ENCODE data around the gene ACBD4.
A peak's percentile ranks its signal among the peaks of the same experiment; 100 is the strongest.

The ACBD4 gene

GRCh38 chr17:45136846-45137560 lies 1.5 kb downstream of the ACBD4 start:
- no peak for DNase-seq (ENCODE audit: low spot score)

DNA sequence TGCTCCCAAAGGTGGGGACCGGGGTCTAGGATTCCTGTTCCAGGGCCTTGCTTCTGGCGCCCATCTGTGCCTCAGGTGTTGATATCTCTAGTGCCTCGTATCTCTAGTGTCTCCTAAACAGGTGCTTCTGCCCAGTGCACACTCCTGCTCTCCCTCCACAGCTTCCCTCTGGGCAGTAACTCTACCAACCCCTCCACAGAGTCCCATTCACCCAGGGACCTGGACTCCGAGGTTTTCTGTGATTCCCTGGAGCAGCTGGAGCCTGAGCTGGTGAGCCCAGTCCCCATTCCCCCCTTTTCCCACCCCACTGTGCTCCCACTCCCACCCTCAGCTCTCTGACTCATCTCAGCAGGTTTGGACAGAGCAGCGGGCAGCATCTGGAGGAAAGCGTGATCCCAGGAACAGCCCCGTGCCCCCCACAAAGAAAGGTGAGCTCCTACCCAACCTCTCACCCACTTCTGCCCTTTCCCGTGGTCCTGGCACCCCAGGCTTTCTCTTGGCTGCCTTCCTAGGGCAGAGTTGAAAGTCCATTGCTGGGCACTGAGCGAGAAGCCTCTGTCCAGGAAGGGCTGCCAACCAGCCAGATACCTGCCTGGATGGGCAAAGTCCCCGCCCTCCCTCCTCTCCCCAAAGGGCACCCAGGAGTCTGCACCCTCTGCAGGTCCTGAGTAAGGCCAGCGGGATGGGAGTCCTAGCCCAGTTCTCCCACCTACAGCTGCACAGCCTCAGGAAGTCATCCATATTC lies 2.2 kb downstream of the ACBD4 start:
- DNase-seq (ENCODE audit: low spot score) = no peak

DNA sequence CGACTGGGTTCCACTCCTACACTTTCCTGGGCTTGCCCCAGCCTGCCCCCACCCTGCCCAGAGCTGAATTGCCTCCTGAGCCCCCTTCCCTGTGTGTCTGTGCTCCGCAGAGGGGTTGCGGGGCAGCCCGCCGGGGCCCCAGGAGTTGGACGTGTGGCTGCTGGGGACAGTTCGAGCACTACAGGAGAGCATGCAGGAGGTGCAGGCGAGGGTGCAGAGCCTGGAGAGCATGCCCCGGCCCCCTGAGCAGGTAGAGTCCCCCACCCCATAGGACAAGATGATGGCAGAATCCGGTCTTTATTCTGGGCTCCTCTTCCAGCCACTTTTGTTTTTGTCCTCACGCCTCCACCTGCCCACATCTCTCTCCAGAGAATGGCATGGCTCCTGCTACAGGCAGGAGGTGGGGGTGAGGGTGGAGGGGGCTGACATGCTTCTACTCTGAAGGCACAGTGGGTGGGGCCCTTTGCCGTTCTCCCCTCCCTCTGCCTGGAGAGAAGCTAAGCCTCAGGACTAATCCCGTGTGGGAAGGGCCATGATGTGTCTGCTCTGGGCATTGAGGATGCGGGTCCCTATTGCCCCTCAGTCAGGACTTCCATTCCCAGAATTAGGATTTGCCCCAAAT lies 3.5 kb downstream of the ACBD4 start:
- no peak for DNase-seq (ENCODE audit: low spot score)

GRCh38 chr17:45139533-45139920 lies 4.0 kb downstream of the ACBD4 start:
- DNase-seq (ENCODE audit: low spot score) = no peak

DNA sequence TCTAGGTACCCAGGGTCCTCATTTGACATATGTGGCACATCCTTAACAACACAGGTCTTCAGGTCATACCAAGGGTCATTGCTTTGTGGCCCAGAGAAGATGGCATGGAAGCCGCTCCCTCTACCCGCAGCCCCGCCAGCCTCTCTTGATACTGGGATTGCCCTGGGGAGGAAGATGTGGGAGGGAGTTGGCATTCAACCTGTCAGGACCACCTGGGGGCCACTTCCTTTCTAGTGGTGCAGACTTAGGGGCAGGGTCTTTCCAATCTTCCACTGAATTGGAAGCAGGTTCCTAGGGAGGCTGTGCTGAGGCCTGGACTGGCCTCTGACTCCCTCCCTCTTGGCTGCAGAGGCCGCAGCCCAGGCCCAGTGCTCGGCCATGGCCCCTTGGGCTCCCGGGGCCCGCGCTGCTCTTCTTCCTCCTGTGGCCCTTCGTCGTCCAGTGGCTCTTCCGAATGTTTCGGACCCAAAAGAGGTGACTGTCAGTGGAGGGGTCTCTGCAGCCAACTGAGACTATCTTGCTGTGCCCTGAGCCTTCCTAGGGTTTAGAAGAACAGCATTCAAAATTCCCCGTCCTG lies 7.7 kb downstream of the ACBD4 start:
- no peak for DNase-seq (ENCODE audit: low spot score)

DNA sequence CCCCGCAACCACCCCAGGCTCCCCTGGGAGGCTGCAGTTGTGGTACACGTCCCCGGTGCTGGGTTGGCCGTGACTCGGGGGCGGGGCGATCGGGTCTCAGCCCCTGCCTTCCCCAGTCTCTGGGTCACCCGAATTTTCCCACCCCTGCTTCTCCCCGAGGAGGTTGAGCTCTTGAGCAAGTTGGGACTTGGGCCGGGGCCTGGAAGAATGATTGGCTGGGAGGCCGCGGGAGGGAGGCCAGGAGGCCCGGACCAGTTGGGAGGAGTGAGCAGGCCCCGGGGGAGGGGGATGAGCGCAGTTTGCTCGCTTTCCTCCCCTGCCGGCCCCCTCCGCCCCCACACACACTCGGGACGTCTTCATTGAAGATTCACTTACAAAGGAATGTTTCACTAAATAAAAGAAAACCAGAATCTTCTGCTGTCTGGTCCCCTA lies 8.3 kb downstream of the ACBD4 start:
- DNase-seq (ENCODE audit: low spot score) = no peak

DNA sequence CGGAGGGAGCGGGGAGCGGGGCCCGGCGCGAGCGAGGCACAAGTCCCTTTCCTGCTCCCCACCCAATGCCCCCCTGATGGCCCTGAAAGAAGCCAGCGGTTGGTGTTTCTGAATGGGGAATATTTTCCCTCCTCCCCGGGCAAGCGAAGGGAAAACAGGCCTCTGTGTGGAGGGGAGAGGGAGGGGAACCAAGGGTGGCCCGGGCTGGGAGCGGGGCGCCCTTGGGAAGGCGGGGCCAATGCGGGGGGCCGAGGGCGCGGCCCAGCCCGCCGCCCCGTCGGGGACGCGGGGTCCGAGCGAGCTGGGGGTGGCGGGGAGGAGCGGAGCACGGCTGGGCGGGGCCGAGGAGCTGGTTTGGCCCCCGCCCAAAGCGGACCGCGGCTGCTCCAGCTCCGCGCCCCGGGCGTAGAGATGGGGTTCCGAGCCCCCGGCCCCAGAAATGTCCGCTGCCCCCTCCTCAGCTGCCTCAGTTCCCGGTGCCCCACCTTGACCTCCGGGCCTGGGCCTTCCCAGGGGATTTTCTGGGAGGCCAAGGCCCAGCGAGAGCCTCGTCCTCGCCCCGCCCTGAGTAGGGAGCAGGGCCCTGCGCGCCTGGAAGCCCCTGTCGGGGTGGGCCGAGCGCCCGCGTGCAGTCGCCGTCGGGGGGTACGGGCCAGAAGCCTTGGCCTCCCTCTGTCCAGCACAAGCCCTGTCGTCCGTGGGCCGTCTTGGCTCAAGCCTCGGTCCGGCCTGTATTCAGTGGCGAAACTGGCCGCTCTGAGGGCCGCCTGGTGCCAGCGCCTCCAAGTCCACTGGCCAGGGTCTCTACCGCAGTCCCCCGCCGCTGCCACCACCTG lies 8.9 kb downstream of the ACBD4 start:
- DNase-seq (ENCODE audit: low spot score) = no peak

DNA sequence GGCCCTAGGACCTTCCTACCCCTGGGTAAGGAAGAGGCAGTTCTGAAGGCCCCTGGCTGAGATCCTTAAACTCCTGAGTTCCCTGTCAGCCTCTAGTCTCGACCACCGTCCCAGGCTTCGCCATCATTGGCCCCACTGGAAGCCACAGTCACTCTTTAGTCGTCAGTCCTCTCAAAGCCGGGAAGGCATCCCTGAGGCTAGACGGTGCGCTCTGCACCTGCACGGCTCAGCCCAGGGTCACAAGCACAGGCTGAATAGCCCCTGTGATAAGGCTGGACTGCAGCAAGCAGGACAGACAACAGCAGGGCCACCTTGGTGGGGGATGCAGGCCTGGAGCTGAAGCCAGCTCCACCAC lies 9.5 kb downstream of the ACBD4 start:
- no peak for DNase-seq (ENCODE audit: low spot score)

- DNase-seq (ENCODE audit: low spot score) = no peak
Measured at GRCh38 chr17:45146166-45146565, 10.7 kb downstream of the ACBD4 start.

DNA sequence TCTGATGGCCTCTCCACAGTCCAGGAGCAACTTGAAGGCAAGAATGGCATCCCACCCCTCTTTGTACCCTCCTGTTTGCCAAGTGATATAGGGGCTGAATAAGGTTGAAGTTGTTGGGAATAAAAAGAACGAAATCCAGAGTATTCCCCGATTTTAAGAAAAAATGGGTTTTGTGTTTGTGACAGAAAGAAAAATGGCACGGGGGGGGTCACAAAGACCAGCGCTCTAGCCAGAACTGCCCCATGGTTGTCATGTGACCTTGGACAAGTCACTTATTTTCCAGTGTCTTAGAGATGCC lies 11.1 kb downstream of the ACBD4 start:
- DNase-seq (ENCODE audit: low spot score) = no peak

DNA sequence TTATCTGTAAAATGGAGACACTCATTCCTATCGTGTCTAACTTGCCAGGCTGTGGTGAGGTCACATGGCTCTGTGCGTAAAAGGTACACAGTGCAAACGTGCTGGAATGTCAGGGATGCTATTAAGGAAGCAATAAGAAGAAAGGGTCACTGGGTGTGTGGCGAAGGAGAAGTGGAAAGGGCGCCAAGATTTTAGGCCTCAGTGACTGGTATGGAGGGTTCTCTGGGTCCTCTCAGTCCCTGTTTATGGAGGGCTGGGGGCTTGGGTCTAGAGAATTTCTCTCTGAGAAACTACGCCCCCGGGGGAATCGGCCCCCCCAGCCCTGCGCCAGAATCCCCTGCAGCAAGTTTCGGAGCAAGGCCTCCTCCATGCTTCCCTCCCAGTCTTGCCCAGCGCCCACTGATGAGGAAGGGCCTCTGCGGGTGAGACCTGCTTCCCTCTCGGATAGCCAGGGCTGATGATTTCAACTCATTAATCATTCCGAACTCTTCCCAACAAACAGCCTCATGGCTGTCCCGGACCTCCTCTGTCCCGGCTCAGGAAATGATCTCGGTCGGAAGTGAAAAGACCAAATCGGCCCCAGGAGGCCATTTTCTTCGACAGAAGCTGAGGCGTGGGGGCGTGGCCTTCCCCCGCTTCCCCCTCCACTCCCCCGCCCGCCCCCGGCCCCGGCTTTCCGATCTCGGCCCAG lies 11.5 kb downstream of the ACBD4 start:
- peak; percentile 67 for DNase-seq (ENCODE audit: low spot score)

DNA sequence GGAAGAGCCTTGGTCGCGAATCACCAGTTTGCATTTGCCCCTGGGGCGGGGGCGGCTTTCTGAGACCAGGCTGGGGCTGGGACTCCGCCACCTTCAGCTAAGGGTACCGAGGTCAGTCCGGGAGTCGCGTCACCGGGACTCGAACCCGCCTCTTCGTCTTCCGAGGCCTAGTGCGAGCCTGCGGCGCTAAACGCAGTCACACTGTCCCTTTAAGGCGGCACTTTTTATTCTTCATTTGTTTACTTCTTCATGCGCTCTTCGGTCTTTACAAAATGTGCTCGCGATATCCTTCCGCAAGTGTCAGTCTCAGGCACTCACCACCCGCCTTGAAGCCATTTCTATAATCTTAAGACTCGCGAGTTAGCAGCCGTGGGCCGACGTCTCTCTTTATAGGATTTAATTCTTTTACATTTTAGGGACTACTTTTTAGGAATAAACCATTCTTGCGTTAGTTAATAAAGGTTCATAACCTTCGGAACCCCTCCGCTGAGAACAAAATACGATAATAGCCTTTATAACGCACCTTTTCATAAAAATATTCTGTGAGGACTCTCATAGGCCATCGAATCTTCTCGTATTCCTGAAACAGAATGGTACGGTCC lies 12.2 kb downstream of the ACBD4 start:
- peak; percentile 97 for DNase-seq (ENCODE audit: low spot score)

DNA sequence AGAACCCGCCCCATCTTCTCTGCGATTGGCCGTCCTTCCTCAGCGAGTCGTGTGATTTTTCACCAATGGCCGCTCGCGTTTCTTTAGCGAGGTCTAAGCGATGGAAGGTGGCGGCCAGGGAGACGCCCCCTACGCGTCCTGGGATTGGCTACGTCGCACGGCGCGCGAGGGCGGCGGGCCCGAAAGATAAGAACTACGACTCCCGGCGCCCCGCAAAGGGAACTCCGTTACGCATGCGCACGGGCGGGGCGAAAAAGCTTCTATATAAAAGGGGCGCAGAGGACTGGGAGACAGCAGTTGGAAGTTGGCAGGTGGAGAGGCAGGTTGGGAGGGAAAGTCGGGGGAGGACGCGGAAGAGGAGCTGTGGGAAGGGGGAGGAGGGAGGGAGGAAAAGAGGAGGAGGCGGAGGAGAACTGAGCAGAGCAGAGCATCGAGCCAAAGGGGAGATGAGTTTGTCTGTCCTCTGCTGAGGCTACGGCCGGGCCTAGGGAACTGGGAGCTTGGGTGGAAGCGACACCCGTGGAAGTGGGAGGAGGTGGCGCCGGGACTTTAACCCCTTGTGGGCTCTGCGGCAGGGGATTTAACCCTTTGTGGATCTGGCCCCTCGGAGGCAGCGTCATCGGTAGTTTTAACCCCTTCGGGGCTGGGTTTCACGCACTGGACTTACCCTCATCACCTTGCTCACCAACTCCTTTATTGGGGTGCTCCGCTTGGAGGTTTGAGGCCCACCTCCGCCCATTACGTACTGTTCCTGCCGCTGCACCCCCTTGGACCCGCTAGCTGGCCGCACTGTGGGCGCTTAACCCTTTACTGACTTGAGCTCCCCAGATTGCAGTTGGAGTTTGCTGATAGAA lies 12.9 kb downstream of the ACBD4 start, which contains the start of gene HEXIM1:
TSS of gene HEXIM1 (plus strand) at position 293 of the 854 bp plus-strand sequence. CDS start 716 bp downstream, outside the sequence.
- DNase-seq (ENCODE audit: low spot score) = peak; percentile 99

DNA sequence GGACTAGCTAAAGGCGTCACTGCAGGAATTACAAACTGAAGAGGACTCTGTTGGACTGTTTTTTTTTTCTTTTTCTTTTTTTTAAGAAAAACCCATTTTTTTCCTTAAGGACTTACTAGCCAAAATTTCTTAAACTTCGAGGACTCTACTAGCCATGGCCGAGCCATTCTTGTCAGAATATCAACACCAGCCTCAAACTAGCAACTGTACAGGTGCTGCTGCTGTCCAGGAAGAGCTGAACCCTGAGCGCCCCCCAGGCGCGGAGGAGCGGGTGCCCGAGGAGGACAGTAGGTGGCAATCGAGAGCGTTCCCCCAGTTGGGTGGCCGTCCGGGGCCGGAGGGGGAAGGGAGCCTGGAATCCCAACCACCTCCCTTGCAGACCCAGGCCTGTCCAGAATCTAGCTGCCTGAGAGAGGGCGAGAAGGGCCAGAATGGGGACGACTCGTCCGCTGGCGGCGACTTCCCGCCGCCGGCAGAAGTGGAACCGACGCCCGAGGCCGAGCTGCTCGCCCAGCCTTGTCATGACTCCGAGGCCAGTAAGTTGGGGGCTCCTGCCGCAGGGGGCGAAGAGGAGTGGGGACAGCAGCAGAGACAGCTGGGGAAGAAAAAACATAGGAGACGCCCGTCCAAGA lies 13.7 kb downstream of the ACBD4 start:
- DNase-seq (ENCODE audit: low spot score) = peak; percentile 91

DNA sequence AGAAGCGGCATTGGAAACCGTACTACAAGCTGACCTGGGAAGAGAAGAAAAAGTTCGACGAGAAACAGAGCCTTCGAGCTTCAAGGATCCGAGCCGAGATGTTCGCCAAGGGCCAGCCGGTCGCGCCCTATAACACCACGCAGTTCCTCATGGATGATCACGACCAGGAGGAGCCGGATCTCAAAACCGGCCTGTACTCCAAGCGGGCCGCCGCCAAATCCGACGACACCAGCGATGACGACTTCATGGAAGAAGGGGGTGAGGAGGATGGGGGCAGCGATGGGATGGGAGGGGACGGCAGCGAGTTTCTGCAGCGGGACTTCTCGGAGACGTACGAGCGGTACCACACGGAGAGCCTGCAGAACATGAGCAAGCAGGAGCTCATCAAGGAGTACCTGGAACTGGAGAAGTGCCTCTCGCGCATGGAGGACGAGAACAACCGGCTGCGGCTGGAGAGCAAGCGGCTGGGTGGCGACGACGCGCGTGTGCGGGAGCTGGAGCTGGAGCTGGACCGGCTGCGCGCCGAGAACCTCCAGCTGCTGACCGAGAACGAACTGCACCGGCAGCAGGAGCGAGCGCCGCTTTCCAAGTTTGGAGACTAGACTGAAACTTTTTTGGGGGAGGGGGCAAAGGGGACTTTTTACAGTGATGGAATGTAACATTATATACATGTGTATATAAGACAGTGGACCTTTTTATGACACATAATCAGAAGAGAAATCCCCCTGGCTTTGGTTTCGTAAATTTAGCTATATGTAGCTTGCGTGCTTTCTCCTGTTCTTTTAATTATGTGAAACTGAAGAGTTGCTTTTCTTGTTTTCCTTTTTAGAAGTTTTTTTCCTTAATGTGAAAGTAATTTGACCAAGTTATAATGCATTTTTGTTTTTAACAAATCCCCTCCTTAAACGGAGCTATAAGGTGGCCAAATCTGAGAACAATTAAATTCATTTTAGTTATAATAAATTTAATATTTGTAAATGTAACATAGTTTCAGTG lies 14.5 kb downstream of the ACBD4 start:
- DNase-seq (ENCODE audit: low spot score) = peak; percentile 60

DNA sequence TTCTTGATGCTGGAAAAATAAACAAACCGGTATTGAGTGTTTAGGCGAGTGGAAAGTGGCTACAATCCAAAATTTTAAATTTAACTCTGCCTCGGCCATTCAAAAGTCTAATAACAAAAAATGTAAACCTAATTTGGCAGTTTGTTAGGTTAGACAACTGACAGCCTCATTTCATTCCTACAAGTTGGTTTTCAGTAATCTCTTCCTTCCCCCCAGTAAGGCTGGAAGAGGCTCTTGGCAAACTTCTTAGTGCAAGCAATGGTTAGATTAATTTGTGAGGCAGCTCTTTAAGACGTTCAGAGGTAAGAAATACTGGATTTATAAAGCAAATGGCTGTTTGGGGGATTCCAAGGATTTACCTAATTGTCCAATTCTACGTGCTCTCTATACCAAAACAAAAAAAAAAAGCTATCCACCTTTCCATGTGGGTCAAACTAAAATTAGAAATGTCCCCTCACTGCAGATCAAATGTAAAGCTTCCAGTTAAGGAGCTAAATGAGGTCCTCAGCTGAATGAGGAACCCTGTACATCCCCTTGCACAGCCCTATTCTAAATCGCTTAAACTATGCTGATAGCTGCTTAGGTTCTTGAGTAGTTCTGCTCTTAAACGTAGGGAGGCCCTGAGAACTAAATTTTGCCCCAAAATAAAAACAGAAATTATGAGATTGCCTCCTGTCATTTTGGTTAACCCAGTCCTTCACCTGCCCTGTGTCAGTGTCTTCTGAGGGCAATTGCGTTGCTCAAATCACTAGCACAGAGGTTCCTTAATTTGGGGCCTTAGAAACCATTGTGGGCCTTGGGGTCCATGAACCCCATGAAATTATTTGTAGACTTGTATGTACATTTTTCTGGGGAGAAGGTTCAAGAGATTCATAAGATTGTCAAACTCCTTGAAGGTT lies 15.7 kb downstream of the ACBD4 start:
- DNase-seq (ENCODE audit: low spot score) = no peak

GRCh38 chr17:45155029-45155428 lies 19.5 kb downstream of the ACBD4 start:
- DNase-seq (ENCODE audit: low spot score) = no peak
